ENCODE data around the gene ACADL.

The ACADL gene

GRCh38 chr2:210157526-210157925 is 67.7 kb downstream of the ACADL start:
- H3K4me1 ChIP-seq (ENCODE audit: control insufficient read depth, insufficient read depth, low read length, poor library complexity, severe bottlenecking), result no peaks in the 10 kb centered on the region
- no peak overlapping the region for H3K4me3 ChIP-seq (ENCODE audit: insufficient read depth, low read depth, low read length, poor library complexity, severe bottlenecking)
- H3K36me3 ChIP-seq (ENCODE audit: control insufficient read depth, insufficient read depth, low read length), result no peaks in the 10 kb centered on the region
- H3K27me3 ChIP-seq (replicated peaks; ENCODE audit: control insufficient read depth, insufficient read depth, low read length, poor library complexity, severe bottlenecking), result no peaks in the 10 kb centered on the region
- no peak for DNase-seq
- H3K27ac ChIP-seq (ENCODE audit: insufficient read depth, low read length, poor library complexity, severe bottlenecking), result no peak overlapping the region
- H3K9me3 ChIP-seq (ENCODE audit: control insufficient read depth, low read length), result no peaks in the 10 kb centered on the region

- Histone ChIP-seq H3K4me3 (ENCODE audit: insufficient read depth, low read depth, low read length, poor library complexity, severe bottlenecking) (no peak overlapping the region), H3K27me3 (replicated peaks; ENCODE audit: control insufficient read depth, insufficient read depth, low read length, poor library complexity, severe bottlenecking) (no peaks in the 10 kb centered on the region), H3K27ac (ENCODE audit: insufficient read depth, low read length, poor library complexity, severe bottlenecking) (no peak overlapping the region), H3K9me3 (ENCODE audit: control insufficient read depth, low read length) (no peaks in the 10 kb centered on the region), H3K4me1 (ENCODE audit: control insufficient read depth, insufficient read depth, low read length, poor library complexity, severe bottlenecking) (no peaks in the 10 kb centered on the region), H3K36me3 (ENCODE audit: control insufficient read depth, insufficient read depth, low read length) (no peaks in the 10 kb centered on the region)
- DNase-seq, result no peak
Measured at GRCh38 chr2:210147614-210148013, 77.6 kb downstream of the ACADL start.
